Posterior vena cava (tissue), 2 donors: Measurements from ENCODE around the gene LY6G5B. TPM values are rescaled to one million over a fixed set of nuclear protein-coding genes. Genes with fewer than 3 reads are reported as not detected.

Experiments
- DNase-seq: peaks from one replicate; pipeline ENCODE4 v3.0.0-alpha.2; 2020; ENCODE audit warnings: low spot score
- intact Hi-C, 2 donors: fragments of 100-400 bp; cut with DNase I; formaldehyde crosslinking; loops; one replicate each; pipeline versions ENCODE4 v1.14.1 to v1.14.2; 2022 to 2023
- total RNA-seq, 2 donors: library from RNA; stranded (reverse); fragmentation: NEBNext Ultra II Directional; extraction: Animal tissue kit (Norgen Biotek cat#: 25700); gene quantifications; one replicate each; pipeline ENCODE4 v1.2.1, GENCODE V29; 2021
- donor health status: DM: yes; HTN: yes; CAD: no.
- donor health status: DM: yes; HTN: yes; CAD: no.

LY6G5B gene
- total RNA-seq, 2 donors from 2014 or later: 9.5 to 9.8 TPM

DNA sequence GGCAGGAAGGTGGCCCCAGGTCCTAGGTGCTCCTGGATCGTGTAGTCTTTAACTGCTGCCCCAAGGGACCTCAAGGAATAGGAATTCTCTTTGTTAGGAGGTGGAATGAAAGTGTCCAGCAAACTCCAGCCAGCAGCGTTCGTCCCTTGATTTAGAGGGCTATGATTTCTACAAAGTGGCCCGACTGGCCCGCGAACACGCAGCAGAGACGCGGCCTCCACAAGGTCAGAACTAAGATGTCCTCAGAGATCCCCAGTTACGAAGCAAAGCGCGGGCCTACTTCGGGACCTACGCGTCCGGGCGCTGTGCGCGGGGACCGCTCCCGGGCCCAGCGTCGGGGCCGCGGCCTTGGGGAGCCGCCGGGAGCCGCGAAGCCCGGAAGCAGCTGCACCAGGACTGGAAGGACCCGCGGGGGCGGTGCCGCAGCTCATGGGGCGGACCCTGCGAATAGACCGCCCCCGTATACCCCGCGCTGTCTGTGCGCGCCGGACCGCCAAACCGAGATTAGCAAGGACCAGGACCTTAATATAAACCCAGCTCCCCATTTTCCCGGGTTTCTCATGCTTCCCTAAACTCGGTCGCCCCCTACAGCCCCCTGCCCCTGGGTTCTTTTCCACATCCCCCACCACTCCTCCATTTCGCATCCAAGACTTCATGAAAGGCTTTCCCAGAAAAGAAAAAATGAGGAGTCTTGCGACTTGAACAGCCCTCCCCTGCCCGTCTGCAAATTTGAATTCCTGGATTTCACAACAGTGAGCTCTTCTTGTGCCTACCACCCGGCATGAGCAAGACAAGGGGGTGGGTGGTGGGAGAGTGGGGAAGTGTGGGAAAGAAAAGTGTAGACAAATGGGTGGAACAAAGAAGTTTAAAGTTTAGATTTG is 9.2 kb upstream of the LY6G5B start, which contains the start of gene C6orf47:
Gene C6orf47 (minus strand): TSS at position 398 of the 881 bp plus-strand sequence. CDS start 831 bp downstream, outside the sequence.
- intact Hi-C loops: no loop called here
- DNase-seq: peak; percentile 95

DNA sequence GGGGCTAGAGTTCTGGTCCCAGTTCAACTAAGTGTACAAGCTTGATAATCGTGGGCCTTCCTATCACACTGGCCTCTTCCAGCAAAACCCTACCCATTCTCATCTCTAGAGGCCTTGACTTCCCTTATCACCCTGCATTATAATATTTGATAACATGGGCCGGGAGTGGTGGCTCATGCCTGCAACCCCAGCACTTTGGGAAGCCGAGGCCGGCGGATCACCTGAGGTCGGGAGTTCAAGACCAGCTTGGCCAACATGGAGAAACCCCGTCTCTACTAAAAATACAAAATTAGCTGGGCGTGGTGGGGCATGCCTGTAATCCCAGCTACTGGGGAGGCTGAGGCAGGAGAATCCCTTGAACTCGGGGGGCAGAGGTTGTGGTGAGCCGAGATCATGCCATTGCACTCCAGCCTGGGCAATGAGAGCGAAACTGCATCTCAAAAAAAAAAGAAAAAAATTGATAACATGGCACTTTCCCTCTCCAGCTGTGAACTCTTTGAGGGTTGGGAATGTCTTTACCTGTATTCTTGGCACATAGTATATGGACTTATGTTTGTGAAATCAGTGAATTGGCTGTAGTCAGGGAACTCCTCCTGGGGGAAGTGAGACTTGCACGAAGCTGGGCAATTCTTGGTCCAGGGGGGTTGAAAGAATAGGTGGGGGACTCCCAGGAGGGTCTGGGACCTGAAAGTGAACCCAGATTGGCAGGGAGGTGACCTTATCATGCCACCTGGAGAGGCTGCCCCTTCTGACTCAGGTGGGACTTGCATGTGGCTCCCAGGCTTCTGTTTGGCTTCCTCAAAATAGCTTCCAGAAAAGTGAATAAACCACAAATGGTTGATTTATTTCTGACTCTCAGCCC is 8.3 kb upstream of the LY6G5B start:
- DNase-seq: no peak
- intact Hi-C loops: no loop called here

DNA sequence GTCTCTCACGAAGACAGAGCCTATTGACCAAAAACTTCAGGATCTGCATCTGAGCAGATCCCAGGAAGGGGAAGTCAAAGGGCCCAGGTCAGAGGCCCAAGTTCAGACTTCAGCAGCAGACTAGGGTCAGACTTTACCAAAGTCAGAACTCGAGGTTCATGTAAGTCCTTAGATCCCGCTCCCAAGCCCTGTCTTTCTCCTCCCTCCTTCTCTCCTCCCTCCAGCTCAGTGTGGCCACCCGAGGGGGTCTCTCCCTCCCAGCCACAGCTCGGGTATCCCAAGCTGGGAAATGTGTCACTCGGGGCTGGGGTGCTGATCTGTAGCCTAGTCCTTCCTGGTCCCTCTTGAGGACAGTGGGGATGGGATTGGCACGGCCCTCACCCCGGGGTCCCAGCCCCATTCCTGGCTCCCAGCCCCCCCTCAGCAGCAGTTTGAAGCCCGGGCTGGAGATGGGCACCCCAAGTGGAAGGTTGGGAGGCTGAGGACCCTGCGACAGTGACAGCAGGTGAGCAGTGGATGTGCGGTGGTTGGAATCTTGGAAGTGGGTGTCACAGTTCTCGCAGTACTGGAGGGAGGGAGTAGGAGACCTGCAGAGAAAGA is 7.6 kb upstream of the LY6G5B start:
- intact Hi-C loops: no loop called here
- no peak for DNase-seq

DNA sequence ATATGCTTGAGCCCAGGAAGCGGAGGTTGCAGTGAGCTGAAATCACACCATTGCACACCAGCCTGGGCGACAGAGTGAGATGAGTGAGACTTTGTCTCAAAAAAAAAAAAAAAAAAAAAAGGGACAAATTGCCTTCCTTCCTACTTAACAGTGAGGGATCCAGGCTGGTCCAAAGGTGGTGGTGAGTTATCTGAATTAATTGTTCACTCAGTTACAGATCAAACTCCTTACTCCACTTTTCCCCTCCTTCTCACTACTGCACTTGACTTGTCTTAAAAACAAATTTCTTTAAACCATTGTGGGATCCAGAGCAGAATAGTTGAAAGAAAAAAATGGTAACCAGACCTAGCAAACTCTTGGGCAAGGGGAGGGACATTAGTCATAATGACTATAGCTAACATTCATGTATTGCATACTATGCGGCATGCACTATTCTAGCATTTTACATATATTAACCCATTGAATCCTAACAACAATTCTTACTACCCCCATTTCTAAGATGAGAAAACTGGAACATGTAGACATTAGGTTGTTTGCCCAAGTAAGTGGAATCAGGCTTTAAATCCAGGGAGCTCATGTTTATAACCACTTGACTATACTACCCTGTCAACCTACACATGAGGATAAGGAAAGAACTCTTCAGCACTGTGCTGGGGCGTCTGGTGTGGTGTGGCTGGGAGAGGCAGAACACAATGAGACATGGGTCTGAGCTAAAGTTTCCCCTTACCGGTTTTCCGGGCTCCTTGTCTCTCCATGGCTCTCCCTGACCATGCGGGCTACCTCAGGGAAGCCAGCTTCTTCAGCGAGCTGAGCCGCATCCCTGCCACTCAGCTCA is 6.4 kb upstream of the LY6G5B start:
- intact Hi-C loops: no loop called here

DNA sequence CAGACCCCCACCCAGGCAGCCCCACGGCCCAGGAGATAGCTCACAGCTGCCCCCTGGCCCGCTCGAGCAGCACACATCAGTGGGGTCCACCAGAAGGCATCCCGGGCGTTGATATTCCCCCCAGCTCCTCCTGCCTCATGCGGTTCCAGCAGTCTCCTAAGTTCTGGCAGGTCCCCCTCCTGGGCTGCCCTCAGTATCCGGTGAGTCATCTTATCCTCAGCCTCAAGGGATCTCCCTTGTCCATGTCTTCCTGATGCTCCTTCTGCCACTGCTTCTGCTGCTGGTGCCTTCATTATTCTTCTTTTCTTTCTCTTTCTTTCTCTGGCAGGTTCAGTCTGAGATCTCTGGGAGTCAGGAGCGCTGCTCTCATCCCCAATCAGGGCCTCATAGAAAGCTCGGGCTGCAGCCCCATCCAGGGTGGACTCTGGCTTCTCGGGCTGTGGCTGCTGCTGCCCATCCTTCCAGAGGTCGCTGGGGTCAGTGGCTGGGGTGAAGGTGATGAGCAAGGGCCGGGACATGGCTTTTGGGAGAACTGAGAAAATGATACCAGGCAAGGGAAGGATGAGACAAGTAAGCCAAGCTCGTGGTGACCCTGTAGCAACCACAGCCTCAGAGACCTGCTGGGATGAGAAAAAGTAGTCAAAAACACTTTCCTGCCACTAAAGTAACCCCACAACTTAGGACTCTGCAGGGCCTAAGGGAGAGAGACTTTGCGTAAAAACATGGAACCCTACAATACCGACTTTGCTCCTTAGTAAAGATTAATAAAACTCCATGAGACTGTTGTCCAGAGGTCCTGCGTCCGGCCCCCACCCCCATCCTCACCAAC is 5.6 kb upstream of the LY6G5B start:
- intact Hi-C loops: no loop called here
- DNase-seq: no peak

More for the DNA sequence above, 6.4 kb upstream of the LY6G5B start:
- DNase-seq: no peak

DNA sequence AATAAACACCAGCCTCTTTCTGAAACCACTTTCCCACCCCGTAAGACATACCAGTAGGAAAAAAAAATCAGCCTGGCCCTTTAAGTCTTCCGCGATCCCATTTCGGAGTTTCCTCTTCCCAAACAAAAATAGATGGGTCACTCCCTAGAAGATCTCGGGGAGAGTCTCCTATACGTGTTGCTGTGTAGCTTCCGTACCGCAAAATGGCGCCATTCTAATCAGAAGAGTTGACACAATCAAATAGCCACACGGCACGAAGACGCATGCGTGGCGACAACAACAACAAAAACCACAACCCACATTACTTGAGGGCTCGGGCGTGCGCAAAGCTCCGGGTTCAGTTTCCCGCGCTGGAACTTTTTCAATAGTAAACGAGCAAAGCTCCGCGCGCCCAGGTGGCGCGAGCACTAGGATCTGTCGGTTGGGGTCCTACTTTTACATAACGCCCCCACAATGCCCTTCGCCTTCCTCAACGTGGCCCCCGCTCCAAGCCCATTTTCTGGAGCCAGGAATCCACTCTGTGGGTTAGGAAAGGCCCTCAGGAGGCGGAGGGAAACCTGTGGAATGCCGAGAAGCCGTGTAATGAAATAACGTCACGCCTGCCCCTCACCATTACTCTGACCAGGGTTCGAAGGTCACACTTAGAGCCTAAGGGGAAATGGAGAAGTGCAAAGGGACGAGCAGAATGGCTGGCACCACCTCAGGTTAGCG is 4.8 kb upstream of the LY6G5B start, which contains the start of gene GPANK1:
Gene GPANK1 (minus strand): TSS at position 208 of the 711 bp plus-strand sequence. CDS start 519 bp downstream, outside the sequence.
- peak; percentile 97 for DNase-seq
- intact Hi-C loops: no loop called here

DNA sequence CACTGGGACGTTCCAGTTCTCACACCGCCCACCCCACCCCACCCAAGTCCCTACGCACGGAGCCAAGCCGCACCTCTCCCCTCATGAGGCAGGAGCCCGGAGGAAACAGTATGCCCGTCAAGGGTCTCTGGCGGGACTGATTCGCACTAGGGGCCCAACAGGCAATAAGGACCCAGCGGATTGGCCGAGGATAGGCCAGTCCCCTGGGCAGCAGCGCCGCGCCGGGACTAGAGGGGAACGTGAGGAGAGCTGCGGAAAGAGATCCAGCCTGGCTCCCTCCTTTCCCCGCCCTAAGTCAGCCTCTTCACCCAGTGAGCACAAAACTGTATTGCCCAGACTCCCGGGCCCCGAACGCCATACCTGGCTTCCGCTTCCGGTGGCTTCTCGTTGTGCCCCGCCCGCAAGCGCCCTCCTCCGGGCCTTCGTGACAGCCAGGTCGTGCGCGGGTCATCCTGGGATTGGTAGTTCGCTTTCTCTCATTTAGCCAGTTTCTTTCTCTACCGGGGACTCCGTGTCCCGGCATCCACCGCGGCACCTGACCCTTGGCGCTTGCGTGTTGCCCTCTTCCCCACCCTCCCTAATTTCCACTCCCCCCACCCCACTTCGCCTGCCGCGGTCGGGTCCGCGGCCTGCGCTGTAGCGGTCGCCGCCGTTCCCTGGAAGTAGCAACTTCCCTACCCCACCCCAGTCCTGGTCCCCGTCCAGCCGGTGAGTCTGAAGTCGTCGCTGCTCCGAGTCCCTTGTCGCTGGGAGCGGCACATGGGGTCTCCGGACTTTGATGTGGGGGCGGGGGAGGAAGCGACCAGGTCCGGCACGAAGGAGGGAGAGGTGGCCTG is 4.1 kb upstream of the LY6G5B start, which contains the start of gene CSNK2B:
Gene CSNK2B (plus strand): TSS at position 580 of the 836 bp plus-strand sequence. CDS start 752 bp downstream, outside the sequence.
- DNase-seq: peak; percentile 99
- intact Hi-C loops: no loop called here

DNA sequence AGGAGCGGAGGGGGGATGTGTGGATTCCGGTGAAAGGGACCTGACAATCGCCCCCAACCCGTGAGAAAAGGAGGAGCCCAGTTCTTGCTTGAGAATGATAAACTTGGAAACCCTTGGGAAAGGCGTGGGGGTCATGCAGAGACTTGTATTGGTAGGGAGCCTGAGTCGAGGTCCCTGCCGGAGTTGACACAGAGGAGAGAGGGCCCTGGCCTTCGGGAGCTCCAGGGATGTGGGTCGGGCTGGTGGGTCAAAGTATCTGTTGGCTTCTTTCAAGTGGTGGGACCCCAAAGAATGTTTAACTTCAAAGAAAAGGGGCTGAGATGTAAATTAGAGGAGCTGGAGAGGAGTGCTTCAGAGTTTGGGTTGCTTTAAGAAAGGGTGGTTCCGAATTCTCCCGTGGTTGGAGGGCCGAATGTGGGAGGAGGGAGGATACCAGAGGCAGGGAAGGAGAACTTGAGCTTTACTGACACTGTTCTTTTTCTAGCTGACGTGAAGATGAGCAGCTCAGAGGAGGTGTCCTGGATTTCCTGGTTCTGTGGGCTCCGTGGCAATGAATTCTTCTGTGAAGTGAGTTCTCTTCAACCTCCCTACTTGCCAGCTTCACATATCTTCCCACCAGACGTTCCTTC is 3.3 kb upstream of the LY6G5B start:
- no peak for DNase-seq
- intact Hi-C loops: no loop called here

DNA sequence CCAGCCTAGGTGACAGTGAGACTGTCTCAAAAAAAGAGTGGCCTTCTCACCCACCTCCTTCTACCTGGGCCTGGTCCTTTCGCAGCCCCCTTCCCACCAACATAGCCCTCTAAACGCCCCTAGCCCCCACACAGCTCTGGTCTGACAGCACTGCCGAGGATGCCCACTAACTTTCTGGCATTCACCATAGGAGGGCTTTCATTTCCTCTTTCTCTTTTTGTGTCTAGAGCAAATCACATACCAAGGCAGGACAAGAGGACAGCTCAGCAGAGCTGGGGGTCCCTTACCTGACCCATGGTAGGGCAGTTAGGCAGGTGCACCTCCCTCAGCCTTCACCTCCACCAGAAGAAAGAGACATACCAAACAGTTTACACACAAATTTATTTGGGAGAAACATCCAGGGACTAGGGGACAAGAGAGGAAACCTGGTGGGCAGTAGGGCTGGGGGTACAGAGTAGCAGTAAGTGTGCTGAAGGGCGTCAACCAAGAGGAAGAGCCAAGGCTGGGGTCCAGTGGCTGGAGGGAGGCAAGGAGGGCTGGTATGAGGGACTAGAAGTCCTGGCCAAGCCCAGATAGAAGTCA is 6.6 kb downstream of the LY6G5B start:
- no peak for DNase-seq
- intact Hi-C loops: loop anchor here in 1 of 2 donors (5.0 kb wide), 1 partner anchor 276 kb away; no protein-coding TSS in a partner anchor

DNA sequence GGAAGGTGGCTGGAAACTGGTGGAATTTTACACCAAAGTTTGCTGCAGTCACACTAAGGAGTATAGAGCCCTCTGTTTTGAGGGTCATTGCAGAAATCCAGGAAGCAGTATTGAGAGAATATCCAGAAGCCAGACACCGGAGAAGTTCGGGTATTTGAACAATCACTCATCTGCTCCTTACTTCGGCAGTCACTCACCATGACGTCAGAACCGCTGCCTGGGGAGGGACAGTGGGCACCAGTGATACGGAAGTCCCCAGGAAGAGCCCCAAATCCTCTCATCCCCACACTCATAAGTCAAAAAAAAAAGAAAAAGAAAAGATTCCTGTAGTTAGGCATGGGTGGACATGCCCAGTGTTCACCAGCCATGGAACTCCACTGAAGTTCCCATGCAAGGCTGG is 7.1 kb downstream of the LY6G5B start:
- intact Hi-C loops: loop anchor here in 1 of 2 donors (5.0 kb wide), 1 partner anchor 275 kb away; no protein-coding TSS in a partner anchor
- DNase-seq: no peak

DNA sequence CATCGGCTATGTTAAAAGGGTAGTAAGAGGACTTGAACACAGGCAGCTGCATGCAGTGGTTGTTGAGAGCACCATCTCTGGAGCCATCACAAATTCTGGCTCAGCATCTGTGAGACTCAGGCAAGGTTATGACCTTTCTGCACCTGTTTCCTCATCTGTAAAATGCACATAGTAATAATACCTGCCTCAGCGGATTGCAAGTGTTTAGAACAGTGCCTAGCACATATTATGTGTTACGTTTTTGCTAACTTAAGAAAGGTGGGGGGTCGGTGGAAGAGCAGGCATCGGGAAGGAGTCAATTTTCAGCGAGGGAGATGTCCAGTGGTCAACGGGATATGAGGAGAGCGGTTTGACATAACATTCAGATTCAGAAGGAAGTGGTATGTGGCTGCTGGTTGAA is 8.2 kb downstream of the LY6G5B start:
- DNase-seq: no peak
- intact Hi-C loops: loop anchor here in 1 of 2 donors (5.0 kb wide), 1 partner anchor 274 kb away; no protein-coding TSS in a partner anchor

DNA sequence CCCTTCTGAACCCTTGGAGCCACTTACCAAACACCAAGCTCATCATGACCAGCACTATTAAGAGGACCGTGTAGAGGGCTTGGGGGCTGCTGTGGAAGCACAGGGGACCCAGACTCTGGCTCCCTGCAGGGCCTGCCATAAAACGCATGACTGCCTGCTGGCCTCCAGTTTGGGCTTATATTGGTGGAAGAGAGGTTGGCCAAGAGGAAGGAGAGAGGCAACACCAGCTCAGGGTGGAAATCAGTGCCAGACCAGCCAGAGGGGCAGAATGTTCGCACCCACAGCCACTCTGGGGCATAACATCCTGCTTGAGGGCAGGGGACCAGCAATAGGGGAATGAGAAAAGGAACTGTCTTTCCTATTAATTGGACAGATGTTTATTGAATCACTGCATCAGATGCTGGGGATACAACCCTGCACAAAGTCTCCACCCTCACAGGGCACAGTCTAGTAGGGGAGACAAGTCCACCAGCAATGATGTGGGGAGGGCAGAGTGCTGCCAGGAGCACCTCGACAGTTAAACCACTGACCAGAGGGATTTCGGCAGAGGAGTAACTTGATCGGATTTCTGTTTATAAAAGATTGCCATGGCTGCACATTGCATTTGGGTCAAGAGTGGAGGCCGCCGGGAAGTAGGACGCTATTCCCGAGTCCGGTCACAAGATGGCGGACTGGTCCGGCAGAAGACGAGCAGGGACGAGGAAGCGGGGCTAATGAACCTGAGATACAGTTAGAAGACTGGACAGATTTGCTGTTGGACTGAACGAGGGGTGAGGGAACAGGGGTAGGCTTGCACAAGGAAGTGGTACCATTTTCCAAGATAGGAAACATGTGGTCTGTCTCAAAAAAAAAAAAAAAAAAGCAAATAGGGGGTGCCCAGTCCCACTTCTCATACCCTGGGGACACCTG is 10.7 kb downstream of the LY6G5B start, which contains the start of gene LY6G5C:
Gene LY6G5C (minus strand): TSS at position 842 of the 909 bp plus-strand sequence. CDS start 694 bp downstream, at position 148.
- intact Hi-C loops: loop anchor here (5.0 to 10.0 kb wide), 2 partner anchors 152 to 154 kb away; no protein-coding TSS in a partner anchor

DNA sequence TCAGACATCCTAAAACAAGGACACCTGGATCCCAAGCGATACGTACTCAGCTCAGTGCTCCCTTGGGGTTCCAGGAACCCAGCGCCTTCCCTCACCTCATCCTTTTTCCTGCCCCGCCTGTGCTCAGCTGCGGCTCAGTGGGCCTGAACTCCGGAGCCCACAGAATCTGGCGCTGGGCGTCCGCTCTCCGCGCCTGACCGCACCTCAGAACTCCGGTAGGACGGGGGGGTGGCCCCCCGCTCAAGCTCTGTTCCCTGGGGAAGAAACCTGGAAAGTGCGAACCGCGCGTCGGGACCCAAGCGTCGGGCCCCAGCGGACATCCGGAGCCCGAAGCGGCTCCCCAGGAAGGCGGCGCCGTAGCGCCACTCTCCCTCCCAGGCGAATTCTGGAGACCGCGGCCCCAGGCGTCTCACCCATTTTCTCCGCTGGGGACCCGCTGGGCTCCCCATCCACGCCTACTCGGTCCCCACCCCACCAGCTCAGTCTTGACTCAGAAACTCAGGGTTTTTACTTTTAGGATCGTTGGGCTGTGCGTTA is 11.4 kb downstream of the LY6G5B start:
- intact Hi-C loops: loop anchor here (5.0 to 10.0 kb wide), 2 partner anchors 151 to 154 kb away; no protein-coding TSS in a partner anchor
- no peak for DNase-seq

More for the DNA sequence above, 10.7 kb downstream of the LY6G5B start, which contains the start of gene LY6G5C:
- DNase-seq: peak; percentile 95
